GM19239 (cell line): ENCODE measurements around the gene USP32.
"Not testable (repeated sequence)": the region's sequence is repeated elsewhere in the genome, so short reads cannot be mapped to it uniquely, and the experiment has no call there.

Source experiments
- DNase-seq: peaks from one replicate; pipeline ENCODE4 v3.0.0; 2011; ENCODE audit warnings: low spot score; ENCODE audit not compliant: insufficient read length
- FAIRE-seq: peaks from 2 replicates; lab custom pipeline; 2011; peaks lifted over from hg19 to GRCh38; lab: Jason Lieb, UNC

Gene USP32

DNA sequence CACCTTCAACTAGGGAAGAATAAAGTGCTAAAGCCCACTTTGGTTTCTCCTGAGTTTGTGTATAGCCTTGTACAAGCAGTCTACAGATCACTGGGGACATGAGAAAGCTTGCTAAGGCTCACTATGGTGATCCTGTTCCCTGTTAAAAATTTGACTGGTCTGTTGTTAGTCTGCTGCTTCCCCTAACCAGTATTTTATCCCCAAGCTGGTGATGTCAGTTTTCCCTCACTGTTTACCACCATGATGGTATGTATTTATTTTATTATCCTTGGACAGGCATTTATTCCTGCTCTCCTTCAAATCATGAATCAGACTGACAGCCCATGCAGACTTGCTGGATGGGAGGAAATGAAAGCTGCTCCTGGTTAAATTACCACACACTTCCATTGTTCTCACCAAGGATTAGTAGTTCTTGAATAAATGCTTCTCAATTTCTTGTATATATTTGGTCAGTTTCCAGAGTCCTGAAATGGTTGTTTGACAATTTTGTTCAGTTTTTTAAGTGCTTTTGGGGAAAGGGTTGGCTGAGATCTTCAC is 142.6 kb downstream of the USP32 start:
- no peak for FAIRE-seq
- no peak for DNase-seq

DNA sequence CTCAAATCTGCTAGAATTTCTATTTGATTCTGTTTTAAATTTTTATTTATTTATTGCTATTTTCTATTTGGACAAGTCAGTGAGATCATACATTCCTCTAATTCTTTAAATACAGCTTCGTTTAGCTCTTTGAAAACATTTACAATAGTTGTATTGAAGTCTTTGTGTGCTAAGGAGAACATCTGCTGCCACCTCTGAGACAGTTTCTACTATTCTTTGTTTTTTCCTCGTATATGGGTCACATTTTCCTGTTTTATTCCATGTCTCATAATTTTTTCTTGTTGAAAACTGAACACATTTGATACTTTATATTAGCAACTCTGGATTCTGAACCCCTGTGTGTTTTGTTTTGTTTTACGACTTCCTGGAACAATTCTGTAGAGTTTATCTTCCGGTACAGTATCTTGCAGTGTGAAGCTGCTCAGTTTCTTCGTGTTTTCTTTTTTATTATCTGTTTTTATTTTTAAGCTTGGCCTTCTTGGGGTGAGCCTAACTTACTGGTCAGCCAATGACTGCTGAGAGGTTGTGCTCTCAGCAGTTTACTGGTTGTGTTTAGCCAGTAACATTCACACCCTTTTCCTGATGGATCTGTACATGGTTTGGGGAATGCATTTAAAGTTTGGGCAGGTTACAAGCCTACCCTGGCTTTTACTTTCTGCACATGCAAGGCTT is 143.2 kb downstream of the USP32 start:
- FAIRE-seq (no peak), DNase-seq (no peak)

DNA sequence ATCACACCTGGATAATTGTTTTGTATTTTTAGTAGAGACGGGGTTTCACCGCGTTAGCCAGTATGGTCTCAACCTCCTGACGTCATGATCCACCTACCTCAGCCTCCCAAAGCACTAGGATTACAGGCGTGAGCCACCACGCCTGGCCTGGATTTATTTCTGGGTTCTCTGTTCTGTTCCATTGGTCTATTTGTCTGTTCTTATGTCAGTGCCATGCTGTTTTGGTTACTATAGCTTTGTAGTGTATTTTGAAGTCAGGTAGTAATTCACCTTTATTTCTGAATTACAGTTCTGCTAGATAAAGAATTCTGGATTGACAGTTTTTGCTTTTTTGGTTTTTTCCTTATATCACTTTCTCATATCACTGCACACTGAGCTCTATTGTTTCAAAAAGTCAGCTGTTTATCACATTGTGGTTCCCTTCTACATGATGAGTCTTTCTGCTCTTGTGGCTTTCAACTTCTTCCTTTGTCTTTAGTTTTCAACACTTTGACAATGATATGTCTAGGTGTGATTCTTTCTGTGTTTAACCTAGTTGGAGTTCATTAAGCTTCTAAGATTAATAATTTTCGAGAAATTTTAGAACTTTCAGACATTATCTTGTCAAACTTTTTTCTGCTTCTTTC is 144.0 kb downstream of the USP32 start:
- no peak for DNase-seq

DNA sequence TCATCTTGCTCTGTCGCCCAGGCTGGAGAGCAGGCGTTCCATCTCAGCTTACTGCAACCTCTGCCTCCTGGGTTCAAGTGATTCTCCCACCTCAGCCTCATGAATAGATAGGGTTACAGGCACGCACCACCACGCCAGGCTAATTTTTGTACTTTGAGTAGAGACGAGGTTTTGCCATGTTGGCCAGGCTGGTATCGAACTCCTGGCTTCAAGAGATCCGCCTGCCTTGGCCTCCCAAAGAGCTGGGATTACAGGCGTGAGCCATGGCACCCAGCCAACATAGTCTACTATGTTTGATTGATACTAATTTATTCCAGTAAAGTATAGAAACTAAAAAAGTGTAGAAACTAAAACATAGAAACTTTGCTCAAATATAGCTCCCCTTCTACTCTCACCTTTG is 147.3 kb downstream of the USP32 start:
- DNase-seq (no peak), FAIRE-seq (no peak)

More for the DNA sequence above, 144.0 kb downstream of the USP32 start:
- no peak for FAIRE-seq

DNA sequence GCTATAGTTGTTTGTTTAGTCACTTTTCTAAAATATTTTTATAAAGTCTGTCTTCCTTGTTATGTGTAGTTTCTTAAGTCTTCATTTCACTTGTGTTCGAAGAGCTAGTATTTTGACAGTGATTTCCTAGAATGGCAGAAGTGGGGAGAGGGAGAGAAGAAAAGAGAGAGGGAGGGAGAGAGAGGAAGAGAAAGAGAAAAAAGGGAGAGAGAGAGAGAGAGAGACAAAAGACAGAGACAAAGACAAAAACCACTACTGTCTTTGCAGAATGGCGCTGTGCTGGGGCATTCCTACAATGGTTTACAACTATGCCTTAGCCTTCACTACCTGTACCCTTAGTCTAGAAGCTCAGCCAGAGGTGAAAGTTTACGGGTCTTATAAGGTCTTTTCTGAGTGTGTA is 151.6 kb downstream of the USP32 start:
- FAIRE-seq (no peak), DNase-seq (no peak)

DNA sequence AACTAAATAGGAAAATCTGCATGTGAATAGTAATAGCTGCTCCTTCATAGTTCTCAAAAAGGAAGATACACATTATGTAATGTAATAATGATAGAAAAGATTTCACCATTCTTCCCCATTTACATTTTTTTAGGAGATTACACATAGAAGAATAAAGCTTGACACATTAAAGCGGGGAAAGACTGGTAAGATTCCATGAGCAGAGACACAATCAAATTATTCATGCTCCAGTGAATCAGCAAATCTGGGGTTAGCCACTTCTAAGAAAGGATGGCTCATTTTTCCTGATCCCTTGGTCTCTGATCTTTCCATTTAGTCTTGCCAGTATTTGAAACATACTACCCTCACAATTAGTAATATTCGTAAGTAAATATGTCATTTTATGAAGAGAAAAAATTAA is 160.2 kb downstream of the USP32 start:
- DNase-seq (no peak), FAIRE-seq (no peak)

DNA sequence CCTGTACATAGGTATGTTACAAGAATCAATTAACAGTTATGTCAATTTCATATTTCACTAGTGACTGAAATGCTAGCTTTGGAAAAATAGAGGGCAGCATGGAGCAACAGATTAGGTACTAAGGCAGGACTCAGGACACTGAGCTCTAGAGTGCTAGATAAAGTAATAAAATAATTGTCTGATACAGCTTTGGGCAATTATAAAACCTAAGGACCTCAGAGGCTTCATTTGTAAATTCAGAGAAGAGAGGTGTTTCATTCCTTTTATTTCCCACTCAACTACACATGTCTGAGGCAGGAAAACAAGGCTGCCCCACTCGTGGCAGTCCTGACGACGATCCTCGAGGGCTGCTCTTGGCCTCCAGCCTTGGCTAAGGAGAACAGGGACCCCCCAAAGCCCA is 160.7 kb downstream of the USP32 start:
- FAIRE-seq (no peak), DNase-seq (no peak)

DNA sequence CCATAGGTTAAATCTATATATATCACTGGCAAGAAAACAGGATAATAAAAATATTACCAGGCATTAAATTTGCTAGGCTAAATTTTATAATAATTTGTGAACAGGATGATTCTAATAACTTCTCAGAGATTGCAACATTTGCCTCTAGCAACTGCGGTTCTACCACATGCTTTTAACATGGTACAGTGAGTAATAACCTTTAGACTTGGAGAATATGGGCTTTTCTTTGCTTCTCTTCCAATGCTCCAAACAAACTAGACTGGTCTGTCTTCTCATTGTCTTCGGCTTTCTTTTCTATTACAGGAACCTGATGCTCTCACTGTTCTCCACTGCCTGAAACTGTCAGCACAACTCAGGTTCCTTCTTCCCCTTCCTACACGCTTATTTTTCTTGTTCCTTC is 161.6 kb downstream of the USP32 start:
- no peak for FAIRE-seq
- no peak for DNase-seq

DNA sequence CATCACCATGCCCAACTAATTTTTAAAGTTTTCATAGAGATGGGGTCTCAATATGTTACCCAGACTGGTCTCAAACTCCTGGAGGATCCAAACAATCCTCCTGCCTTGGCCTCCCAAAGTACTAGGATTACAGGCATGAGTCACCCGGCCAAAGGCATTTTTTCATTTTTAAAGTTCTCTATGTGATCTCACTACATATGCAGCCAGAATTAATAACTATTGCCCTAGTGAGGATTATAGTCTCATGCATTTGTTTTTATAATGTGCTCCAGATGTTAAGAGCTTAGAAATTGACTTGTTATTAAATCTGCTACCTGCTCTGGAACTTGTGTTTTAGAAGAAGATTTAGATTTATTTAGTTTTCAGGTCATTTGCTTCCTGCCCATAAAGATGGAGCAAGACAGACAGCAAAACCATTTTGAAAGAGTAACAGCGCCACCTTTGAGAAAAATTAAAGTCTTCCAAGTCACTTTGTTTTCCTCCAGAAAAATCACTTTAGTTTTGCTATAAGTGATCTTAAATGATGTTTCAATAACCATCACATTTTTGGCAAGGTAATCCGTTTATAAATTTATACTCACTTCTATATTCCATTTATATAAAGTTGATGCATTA is 162.6 kb downstream of the USP32 start:
- DNase-seq (no peak), FAIRE-seq (no peak)

DNA sequence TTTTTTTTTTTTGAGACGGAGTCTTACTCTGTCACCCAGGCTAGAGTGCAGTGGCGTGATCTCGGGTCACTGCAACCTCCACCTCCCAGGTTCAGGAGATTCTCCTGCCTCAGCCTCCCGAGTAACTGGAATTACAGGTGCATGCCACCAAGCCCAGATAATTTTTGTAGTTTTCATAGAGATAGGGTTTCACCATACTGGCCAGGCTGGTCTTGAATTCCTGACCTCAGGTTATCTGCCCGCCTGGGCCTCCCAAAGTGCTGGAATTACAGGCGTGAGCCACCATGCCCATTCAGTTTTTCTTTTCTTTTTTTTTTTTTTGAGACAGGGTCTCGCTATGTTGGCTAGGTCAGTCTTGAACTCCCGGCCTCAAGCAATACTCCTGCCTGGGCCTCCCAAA is 164.7 kb downstream of the USP32 start:
- DNase-seq, FAIRE-seq: not testable (repeated sequence)

DNA sequence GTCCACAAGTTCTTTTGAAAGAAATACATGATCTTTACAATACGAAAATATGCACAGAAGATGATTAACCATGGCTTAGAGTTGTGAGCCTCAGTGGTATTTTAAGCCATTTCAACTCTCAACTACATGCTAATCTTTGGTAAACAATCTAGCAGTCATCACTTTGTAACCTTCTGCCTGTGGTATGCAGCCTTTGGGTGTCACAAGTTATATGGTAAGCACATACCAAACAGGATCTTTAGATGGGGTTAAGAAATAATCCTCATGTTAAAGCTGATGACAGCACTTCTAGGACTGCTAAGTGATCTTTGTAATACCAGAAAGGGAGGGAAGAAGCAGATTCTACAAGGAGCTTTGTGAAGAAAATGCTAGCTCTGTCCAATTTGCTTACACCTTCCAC is 167.9 kb downstream of the USP32 start:
- FAIRE-seq, result no peak
- no peak for DNase-seq

DNA sequence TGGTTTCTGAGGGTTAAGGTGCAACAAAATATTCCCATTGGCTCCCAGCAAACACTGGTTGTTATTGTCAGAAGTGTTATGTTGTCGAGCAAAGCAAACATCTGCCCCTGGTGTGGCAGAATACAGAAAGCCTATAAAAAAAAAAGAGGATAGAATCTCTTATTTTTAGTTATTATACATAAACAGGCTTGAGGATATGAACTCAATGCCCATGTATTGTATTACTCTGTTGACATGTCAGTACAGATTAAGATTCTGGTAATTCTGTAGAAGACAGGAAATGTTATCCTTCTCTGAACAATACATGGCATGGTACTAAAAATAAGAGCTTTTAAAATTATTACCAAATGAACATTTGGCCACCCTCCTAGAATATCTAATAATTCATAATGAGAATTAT is 168.5 kb downstream of the USP32 start:
- DNase-seq, result no peak
- no peak for FAIRE-seq

DNA sequence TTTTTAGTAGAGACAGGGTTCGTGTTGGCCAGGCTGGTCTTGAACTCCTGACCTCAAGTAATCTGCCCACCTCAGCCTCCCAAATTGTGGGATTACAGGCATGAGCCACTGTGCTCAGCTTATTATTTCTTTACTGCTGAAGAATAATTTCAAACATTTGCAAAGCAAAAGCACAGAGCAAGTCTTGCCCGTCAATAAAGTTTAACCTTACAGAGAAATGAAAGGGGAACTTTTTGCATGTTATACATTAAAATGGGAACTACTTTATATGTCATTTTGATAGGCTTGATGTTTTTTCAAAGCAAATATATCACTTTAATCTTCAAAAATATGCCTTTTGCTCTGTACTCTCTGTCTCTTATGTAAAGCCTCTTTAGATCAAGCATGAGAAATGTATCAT is 173.2 kb downstream of the USP32 start:
- not testable (repeated sequence) for FAIRE-seq, DNase-seq

DNA sequence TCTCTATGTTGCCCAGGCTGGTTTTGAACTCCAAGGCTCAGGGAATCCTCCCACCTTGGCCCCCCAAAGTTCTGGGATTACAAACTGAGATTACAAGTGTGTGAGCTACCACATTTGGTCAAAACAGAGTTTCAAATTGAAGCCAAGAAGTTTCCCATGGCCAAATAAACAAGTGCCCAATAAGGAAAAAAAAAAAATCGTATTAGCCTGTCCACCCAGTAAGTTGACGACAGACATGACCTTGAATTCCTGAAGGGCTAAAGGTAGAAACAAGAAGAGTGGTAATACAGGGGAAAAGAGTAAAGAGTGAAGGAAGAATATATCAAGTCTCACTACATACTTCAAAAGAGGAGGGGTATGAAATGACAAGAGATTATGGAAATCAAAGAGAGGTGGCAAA is 176.0 kb downstream of the USP32 start:
- not testable (repeated sequence) for DNase-seq, FAIRE-seq

DNA sequence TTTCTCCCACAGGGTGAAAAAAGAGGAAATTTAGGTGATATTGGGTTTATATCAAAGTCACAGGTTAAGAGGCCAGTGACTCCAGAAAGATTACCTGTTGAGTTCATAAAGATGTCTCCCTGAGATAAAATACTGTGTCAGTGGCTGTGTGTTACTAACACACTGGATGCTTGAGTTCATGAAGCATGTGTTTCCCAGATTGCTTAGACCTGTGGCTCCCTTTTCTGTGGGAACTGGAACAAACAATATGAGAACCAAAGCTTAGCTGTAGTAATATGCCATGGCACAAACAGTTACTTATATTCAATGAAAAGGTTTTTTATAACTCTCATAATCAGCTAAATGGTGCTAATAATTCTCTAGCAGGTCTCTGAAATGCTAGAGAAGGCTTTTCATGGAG is 180.7 kb downstream of the USP32 start:
- not testable (repeated sequence) for FAIRE-seq

DNA sequence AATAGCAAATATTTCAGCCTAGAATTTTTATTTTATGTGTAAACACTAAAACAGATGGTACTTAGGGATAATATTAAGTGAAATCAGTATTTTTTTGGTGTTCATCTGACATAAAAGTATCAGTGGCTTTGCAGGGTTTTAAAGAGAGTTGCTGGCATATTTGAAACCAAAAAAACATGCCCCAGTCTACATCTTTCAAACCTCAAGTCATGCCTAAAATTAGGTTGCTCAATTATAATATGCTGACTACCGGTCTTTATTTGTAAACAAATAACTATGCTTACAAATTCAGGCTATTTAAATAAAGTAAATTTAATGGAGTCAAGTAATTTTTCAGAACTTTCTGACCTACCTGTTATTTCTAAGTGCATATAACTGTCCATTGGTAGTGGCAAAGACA is 183.6 kb downstream of the USP32 start:
- not testable (repeated sequence) for FAIRE-seq, DNase-seq

More for the DNA sequence above, 180.7 kb downstream of the USP32 start:
- not testable (repeated sequence) for DNase-seq

DNA sequence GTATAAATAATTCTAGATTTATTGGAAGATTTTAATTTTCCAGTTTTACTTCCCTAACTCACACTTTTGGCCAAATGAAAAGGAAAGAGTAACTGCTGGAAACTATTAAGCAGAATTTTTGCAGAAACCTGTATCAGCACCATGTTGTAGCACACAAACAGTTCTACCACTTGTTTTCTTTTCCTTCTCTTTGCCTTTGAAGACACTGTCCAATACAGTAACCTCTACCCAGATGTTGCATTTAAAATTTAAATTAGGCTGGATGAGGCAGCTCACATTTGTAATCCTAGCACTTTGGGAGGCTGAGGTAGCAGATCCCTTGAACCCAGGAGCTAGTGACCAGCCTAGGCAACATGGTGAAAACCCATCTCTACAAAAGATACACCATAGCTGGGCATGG is 186.2 kb downstream of the USP32 start:
- FAIRE-seq, DNase-seq: not testable (repeated sequence)

DNA sequence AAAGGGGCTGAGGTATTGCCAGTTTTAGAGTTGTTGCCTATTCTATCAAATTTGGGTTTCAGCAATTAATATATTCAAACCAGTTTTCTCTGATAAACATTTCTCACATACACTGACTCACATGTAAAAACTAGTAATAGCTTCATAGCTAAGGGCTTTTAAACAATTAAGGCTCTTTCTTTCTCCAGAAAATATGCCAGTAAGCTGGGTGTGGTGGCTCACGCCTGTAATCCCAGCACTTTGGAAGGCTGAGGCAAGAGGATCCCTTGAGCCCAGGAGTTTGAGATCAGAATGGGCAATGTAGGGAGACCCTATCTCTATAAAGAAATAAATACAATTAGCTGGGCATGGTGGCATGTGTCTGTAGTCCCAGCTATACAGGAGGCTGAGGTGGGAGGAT is 193.3 kb downstream of the USP32 start:
- not testable (repeated sequence) for DNase-seq, FAIRE-seq

DNA sequence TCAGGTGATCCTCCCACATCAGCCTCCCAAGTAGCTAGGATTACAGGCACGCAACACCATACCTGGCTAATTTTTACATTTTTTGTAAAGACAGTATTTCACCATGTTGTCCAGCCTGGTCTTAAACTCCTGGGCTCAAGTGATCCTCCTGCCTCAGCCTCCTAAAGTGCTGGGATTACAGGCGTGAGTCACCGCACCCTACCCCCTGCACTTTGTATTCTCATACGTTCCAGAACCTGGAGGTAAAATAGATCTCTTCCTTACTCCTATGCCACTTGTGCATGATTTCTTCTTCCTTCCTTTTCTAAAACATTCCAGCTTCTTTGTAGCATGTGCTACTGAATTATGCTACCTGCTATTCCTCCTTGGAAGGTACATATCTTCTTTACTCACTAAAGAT is 197.8 kb downstream of the USP32 start:
- not testable (repeated sequence) for DNase-seq, FAIRE-seq

DNA sequence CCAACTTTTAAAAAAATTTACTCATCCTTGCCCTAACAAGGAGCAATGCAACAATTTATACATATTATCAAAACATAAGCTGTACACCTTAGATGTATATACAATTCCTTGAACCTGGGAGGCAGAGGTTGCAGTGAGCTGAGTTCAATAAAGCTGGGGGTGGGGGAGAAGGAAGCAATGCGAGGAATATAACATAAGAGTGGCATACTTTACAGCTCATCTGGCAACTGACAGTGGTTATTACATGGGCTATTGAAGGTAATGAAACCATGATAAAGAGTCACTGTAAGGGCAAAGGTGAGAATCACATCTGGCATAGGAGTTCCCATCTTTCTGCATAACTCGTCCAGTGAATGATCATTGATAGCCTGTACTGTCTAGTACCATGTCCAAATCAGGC is 198.5 kb downstream of the USP32 start:
- no peak for DNase-seq

DNA sequence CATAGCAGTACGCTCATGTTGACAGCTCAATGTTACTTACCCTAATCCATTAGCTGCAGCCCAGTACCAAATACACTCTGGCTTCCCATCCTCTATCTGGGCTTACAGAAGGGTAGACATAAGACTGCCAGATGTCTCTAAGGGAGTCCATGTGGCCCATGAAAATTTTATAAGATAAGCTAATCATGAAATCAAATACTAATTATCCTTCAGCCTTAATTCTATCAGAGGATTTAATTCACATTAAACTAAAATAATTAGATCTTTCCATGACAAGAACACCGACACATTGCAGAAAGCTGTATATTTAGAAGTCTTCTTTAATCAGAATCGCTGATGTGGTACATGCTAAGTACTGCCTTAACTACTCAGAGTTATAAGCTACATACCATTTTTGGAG is 198.9 kb downstream of the USP32 start:
- DNase-seq, FAIRE-seq: not testable (repeated sequence)

More for the DNA sequence above, 198.5 kb downstream of the USP32 start:
- FAIRE-seq, result no peak
